SKM-1 treated with dmso at 0.1 percent for 144 hours (cell line): Measurements from ENCODE around the gene NHS.
"Not testable (repeated sequence)": the region's sequence is repeated elsewhere in the genome, so short reads cannot be mapped to it uniquely, and the experiment has no call there.

Experiments
- DNase-seq: peaks from one replicate; lab custom pipeline; 2025; ENCODE audit not compliant: unreplicated experiment; lab: John Stamatoyannopoulos, UW

Gene NHS

DNA sequence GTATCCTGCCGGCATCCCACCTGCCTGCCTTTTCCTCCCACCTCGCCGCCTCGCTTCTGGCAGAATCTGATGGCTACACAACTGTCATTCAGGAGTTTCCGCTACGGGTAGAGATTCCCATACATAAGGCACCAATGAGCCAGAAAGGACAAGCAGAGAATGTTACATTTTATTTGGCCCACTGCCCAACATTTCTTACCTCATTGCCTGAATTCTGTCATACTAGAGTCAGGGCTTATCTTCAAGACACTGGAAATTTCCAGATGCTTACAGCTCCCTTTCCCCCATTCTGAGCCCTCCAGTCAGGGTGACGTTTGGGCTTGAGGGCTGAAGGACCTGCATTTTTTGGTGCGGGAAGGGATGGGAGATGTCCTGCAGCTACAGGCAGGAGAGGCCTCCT is 113.0 kb downstream of the NHS start:
- no peak for DNase-seq

DNA sequence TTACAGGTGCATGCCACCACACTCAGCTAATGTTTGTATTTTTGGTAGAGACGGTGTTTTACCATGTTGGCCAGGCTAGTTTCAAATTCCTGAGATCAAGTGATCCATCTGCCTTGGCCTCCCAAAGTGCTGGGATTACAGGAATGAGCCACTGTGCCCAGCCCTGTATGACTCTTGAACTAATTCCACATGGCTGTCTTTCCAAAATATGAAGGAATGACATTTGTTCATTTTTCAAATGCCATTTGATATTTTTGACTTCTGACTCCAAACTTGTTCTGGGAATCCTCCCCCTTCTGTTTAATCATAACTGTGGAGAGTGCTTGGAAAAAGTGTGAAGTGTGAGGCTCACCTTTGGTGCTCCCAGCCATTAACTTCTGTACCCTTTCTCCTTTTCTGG is 119.2 kb downstream of the NHS start:
- no peak for DNase-seq

DNA sequence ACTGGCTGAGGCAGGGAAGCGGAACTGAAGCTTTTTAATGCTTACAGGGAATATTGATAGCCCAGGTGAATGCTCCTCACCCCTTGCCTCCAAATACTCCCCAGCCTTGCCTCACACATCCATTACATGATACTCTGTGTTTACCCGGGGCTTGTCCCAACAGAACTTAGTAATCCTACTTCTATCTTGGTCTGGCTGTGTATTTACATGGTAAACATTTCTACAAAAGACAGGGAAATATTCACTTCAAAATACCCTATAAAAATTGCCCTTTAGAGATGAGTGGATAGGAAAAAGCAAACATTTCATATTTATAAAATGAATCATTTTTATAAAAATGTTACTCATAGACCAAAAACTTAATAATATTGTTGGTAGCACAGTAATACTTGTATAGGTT is 120.1 kb downstream of the NHS start:
- no peak for DNase-seq

DNA sequence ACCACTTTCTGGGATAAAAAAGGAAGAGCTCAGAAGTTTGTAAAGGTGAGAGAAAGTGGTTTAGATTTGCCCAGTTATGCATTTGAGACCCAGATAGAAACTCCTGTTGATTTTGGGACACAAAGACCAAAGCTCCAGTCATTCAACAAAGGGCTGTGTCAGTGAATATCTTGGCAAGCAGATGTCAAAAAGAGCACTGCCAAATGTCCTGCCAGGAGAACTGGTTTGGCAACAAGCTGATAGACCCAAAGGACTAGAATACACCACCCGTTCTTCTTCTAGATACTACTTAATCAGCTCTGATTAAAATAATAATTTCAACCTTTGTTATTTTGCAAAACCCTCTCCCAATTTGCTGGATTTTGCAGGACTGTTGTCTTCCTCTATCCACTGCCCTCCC is 121.4 kb downstream of the NHS start:
- DNase-seq, result no peak

DNA sequence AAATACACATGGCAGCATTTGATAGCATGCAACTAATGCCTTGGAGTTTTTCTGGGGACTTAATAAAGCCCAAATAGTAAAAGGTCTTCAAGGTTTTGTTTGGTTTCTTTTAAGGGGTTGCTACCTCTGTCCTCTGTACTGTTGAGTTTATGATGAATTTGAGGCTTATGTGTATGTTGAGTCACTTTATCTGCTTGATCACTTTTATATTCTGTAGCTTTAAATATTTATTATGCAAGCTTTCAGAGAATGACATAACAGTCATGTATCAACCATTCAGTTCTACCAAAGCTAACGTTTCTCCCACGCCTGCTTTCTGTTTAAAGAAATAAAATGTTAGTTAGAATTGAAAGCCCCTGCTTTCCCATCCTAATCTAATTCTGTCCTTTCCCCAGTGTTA is 122.2 kb downstream of the NHS start:
- DNase-seq, result no peak

DNA sequence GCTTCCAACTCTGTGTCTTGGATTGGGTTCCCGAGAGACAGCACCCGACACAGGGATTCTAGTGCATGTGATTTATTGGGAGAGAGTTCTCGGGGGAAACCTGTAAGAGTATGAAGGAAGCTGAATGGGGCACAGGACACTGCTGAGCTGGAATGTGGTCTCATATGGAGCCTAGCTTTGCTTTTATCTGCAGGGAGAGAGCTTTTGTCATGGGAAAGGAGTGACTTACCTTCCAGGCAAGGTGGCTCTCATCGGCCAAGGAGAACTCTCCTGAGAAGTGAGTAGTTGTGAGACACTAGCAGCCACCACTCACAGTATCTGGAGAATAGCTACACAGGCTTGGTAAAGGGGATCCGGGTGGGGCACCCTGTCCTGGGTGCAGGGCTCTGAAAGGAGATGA is 124.5 kb downstream of the NHS start:
- no peak for DNase-seq

DNA sequence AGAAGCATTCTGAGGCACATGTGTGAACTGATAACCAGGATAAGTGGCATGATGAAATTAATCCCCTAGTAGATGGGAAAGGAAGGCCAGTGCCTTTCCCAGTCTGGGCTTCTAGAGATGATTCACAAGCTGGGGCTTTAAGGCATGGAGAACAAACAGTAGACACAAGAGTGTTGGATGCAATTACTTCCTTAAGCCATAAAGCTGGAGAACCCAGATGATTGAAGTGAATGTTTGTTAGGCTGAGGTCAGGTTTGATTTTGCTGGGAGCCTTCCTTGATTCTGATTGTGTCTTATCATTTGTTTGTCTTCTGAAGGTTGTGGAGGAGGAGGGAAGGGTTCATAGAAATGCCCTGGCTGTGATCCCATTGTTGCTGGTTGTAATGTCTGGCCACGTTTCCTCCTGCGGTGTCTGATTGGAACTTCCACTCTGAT is 125.2 kb downstream of the NHS start:
- DNase-seq, result no peak

DNA sequence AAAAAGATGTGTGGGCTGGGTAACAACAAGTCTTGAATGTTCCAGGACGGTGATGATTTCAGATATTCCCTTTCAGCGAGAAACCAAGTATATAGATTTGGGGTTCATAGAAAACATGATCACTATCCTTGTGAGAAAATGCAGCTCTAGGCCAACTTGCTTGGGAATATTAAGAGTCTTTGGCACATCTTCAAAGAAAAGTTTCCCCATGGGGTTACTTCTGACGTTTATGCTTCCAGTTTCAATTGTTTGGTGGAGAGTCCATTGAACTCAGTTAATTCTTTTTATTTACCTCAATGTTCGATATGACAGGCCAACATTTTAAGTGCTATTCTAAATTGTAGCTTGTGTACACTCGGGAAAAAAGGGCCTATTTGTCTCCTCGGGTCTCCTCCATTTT is 126.7 kb downstream of the NHS start:
- DNase-seq, result no peak

DNA sequence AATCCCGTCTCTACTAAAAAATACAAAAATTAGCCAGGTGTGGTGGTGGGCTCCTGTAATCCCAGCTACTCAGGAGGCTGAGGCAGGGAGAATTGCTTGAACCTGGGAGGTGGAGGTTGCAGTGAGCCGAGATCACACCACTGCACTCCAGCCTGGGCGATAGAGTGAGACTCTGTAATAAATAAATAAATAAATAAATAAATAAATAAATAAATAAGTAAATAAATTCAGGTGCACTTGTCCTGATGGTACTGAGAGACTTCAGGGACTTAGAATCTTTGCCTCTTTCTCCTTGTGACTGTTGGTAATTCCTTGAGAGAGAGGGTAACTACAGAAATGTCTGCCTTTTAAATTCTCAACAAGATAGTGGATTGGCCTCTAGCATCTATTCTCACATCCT is 131.4 kb downstream of the NHS start:
- not testable (repeated sequence) for DNase-seq

DNA sequence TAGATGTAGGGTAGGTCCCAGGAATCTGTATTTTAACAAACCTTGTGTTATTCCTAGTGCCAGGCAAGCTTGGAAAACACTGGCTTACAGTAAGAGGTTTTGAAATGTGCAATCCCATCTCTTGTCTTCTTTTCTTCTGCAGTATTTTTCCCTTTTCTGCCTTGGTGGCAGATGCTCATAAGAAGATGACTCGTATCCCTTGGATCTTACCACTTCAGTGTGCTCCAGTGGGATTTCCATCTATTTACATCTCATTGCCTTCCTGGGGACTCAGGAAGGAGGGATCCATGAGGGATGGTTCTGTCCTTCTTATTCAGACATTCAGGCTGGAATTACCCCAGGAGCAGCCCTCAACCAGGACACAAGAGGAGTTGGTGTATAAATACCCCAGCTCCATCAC is 136.6 kb downstream of the NHS start:
- DNase-seq, result no peak

DNA sequence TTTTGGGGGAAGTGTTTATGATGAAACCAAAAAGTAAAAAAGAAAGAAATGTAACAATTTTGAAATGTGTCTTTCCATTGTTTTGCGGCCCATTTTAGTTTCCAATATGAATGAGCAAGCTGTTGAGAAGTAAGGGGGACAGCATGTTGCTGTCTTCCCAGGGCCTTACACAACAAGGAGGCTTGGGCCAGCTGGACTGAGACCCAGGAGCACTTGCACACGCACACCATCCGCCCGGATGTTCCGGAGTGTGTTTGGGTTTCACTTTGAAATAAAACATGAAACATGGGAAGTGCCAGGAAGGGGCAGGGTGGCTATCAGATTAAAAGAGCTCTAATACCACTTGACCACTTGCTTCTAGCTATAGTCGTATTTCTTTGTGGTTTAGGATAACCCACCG is 144.4 kb downstream of the NHS start:
- no peak for DNase-seq

DNA sequence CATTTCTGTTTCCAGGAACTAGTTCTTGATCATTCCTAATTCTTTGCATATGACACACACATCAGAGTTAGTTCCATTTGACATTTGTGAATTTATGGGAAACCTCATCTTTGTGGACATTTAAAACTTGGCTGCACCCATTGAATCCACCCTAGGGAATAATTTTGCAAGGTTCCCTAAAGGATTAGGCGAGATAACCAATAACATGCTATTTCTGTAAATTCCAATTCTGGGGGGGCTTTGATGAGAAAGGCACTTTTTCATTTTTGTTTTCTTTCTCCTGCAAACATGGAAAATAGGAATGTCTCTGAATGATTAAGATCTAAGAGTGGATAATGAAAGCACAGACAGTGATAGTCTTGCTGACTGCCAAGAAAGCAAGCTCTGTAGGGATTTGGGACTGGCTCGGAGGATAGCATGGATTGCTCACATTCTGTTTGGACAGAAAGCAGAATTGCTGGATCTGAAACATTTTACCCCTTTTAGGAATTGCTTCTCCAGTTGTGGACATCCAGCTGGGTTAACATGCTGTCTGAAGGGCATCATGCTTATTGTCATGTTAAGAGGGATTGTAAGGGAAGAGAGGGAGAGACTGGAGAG is 145.1 kb downstream of the NHS start:
- no peak for DNase-seq

DNA sequence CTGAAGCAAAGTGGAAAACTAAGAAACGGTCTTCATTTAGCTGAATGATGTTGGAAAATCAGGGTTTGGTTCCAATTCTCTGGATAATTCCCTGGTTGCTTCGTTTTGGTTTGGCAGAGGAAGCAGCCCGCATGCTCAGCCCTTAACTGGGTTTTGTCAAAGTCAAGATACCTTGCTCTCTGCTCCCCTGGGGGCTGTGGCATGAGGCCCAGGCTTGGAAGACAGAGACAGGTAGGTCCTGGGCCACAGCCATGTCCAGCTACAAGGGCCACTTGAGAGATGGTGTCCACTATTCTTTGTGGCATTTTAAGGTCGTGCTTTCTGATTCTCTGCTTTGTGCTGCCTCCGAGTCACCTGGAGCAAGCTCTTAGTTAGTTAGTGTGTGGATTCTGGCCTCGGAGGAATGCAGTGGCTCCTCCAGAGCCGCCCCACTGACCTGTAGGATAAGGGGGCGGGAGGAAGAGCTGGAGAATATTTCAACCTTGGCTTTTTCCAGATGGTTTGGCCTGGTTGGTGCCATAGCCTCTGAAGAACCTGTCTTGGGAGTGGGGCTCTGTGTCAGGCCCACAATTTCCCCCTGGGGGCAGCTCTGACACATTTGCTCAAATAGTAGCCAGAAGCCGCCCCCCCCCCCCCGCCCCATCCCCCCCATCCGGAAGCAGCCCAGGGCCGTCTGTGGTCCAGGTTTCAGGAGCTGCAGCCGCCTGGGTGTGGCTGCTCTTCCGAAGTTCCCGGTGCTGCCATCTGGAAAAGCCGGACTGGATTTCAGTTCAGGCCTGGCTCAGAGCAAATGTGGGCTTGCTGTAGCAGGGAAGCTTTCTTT is 147.1 kb downstream of the NHS start:
- no peak for DNase-seq

DNA sequence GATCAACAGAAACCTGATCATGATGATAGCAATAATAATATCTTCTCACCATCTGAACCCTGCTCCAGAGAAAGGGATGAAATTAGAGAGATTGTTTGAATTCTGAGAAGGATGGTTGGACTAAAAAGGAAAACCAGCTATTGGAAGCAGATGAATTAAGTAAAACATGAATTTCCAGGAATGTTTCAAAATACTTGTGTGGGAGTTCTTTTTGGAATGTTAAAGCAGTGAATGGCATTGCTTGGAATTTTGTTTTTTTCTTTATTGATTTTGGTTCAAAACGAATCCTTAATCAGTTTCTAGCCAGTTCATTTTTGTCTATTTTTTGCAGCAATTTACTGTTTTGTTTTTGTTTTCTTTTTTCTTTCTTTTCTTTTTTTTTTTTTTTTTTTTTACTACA is 150.3 kb downstream of the NHS start:
- DNase-seq, result no peak

DNA sequence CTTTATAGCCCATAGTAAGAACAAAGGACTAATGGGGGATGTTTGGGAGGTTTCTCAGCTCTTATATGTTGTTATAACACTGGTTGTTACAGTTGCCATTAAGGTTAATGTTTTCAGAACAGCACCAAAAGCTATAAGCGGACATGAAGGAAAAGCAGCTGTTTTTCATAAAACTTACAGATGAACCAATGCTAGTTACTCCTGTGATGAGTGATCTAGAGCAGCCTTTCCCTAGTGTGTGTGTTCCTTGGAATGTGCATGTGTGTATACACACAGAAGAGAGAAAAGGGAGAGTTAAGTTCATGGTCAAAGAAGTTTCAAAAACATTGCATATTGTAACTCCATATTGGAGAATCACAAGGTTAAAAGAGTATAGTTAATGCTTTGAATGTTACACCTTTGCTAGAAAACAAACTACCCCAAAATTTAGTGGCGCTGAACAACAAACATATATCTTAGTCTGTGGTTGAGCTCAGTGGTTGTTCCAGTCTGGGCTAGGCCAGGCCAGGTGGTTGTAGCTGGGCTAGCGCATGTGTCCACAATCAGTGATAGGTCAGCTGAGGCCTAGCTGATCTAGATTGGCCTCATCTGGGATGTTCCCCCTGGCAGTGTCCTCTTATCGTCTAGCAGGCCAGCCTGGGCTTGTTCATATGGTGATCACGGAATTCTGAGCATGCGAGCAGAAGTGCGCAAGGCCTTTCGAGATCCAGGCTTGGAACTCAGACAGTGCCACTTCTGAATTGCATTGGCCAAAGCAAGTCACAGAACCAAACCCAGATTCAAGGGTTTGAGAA is 151.0 kb downstream of the NHS start:
- no peak for DNase-seq

DNA sequence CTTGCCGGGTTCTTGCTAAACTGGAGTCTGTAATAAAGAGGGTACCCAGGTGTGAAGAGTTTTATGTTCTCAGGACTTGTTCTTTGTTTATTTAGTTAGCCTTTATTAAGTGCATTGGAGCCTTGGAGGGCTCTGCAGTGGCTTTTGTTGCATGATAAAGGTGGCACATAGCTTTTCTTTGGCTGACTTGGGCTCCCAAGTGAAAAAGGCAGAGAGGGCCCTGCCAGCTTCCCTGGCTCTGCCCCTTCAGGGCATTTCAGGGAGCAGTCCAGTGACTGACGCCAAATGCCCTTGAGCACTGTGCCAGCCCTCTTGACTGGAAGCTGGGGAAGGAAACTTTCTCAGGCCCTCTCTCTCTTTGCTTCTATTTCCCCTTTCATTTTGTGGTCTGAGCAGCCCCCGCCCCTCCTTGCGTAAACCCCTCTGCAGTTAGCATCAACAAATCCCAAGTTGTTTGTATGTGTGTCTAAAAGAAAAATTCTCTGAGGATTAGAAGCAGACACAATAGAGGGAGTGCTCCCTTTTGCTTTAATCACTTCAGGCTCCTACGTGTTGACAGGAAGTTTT is 152.2 kb downstream of the NHS start:
- DNase-seq, result peak; percentile 19

DNA sequence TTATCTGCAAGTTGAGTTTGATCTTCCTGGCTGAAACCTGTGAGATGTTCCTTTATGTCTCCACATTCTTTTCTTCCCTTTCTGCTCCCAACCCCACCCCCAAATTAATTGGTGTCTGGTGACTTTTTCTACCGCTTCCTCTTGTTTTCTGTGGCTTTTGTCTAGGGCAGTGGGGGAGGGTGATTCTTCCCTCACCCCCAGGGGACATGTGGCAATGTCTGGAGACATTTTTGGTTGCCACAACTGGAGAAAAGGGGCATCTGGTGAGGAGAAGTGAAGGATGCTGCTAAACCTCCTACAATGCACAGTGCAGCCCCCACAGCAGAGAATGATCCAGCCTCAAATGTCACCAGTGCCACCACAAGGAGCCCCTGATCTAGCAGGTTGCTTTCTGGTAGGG is 152.9 kb downstream of the NHS start:
- DNase-seq, result peak; percentile 55

DNA sequence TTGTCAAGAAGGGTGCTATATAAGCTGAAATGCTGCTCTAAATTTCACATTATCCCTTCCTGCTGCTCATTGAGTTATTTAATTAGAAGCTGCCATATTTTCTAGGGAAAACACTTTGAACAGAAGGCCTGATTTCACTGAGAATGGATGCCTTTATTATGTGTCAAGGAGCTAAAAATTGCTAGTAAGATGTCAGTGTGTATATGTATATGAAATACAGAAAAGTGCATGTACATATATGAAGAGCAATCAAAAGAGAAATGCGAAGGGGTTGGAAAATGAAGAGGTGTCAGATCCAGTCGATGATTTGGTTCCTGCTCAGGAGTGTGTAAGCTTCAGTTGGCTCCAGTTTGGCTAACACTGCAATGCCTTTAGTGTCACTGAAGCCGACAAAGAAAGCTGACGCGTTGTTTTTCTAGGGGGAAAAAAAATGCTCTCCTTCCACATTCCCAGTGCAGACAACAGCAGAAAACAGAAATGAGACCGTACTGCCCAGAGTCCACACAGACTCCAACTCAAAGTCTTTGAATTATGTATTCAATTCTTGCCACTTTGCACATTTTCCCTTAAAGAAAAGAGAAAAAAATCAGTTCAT is 154.2 kb downstream of the NHS start:
- no peak for DNase-seq

DNA sequence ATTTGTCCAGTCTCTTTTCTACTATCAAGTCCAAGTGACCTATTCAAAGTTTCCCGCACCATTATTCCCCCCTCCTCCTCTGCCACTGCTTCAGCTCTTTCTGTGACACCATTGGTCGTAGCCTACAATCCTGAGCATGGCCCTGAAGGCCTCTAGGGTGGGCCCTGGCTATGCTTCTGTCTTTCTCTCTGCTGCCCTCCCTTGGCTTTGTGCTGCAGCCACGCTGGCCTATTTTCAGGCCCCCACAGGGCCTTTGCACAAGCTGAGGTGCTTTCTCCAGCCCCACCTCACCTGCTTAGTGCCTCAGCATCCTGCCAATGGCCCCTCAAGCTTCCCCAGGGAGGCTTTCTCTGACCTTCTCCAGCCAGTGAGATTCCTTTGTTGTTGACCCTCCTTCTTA is 156.5 kb downstream of the NHS start:
- no peak for DNase-seq

DNA sequence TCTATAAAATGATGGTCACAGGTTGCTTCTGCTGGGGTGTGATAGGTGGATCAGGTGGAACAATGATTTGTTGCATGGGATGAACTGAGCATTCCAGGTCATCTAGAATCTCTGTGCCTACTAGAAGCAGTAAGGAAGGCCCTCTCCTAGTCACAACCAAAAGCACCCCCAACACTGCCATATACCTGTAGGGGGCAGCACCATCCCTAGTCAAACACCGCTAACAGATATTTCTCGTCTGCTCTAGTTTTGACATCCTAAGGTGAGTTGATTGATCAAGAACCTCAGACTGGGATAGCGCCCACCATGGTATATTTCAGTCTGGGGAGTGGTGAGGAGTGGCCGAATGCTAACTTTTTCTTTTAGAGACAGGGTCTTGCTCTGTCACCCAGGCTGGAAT is 160.2 kb downstream of the NHS start:
- no peak for DNase-seq

DNA sequence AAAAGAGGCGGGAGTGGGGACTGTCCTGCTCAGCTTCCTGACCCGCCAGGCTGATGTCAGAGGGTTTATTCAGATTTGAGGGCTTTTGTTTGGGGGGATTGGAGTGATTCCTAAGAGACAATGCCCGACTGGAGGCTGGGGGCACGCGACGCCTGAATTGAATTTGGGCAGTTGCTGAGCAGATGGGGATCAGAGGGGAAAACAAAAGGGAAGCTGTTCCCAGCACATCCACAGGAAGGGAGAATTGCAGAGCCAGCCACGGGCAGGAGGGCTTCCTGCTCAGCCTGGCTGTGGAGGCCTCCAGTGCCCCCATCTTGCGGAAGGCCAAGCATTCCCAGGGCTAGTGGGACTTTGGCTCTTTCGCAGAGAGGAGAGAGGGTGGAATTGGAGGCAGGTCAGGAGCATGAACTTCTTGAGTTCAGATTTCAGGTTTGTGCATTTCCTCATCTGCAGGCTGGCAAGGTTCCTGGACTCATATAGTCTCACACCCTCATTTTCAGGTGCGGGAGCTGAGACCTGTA is 162.8 kb downstream of the NHS start:
- DNase-seq, result no peak
